Neural crest cell (in vitro differentiated cells): ENCODE data around the gene SSX2IP. TPM values are rescaled to one million over a fixed set of nuclear protein-coding genes. Genes with fewer than 3 reads are reported as not detected.
"Not testable (repeated sequence)": the region's sequence is repeated elsewhere in the genome, so short reads cannot be mapped to it uniquely, and the experiment has no call there.

Source experiments
- DNase-seq: peaks from one replicate; pipeline ENCODE4 v3.0.0; 2021; ENCODE audit warnings: low read depth, mixed read lengths, low spot score
- H3K27ac Mint-ChIP-seq: one replicate; pipeline ENCODE4 v1.8.0; 2021; ENCODE audit warnings: mild to moderate bottlenecking, mixed read lengths; ENCODE audit not compliant: unreplicated experiment
- H3K27me3 Mint-ChIP-seq: 2 replicates; pipeline ENCODE4 v1.8.0; 2021; ENCODE audit warnings: low read depth, mild to moderate bottlenecking, mixed read lengths
- H3K36me3 Mint-ChIP-seq: 2 replicates; pipeline ENCODE4 v1.8.0; 2021; ENCODE audit warnings: low read depth, mild to moderate bottlenecking, mixed read lengths
- H3K4me1 Mint-ChIP-seq: 2 replicates; pipeline ENCODE4 v1.8.0; 2021; ENCODE audit warnings: mixed read lengths
- H3K4me3 Mint-ChIP-seq: one replicate; pipeline ENCODE4 v1.8.0; 2021; ENCODE audit warnings: mild to moderate bottlenecking, mixed read lengths
- H3K9me3 Mint-ChIP-seq: 2 replicates; pipeline ENCODE4 v1.8.0; 2021; ENCODE audit warnings: mixed read lengths
- CTCF ChIP-seq: fragments of 200-600 bp; sonication (generic); conservative IDR thresholded peaks from 2 replicates; pipeline ENCODE4 v1.5.0; 2021; ENCODE audit warnings: antibody characterized with exemption, mild to moderate bottlenecking
- total RNA-seq: library from RNA; stranded (reverse); gene quantifications from 2 replicates; pipeline ENCODE4 v1.2.1, GENCODE V29; 2021

The SSX2IP gene
- total RNA-seq, 1 donor from 2014 or later, result 24.4 TPM

GRCh38 chr1:84735483-84735882, 45.2 kb upstream of the SSX2IP start:
- no peak for TF ChIP-seq CTCF
- H3K36me3 Mint-ChIP-seq, result peaks cover 3% of the 10 kb centered on the region
- DNase-seq, result no peak
- H3K9me3 Mint-ChIP-seq, result peaks cover 12% of the 10 kb centered on the region
- no peak overlapping the region for H3K4me3 Mint-ChIP-seq
- no peak overlapping the region for H3K27ac Mint-ChIP-seq
- H3K27me3 Mint-ChIP-seq, result peaks cover 3% of the 10 kb centered on the region
- no peaks in the 10 kb centered on the region for H3K4me1 Mint-ChIP-seq

- DNase-seq, result no peak
- no peaks in the 10 kb centered on the region for H3K4me1 Mint-ChIP-seq
- peaks cover 15% of the 10 kb centered on the region for H3K9me3 Mint-ChIP-seq
- peaks cover 8% of the 10 kb centered on the region for H3K27me3 Mint-ChIP-seq
- no peak for TF ChIP-seq CTCF
- H3K4me3 Mint-ChIP-seq, result no peak overlapping the region
- H3K27ac Mint-ChIP-seq, result no peak overlapping the region
- H3K36me3 Mint-ChIP-seq, result peaks cover 3% of the 10 kb centered on the region
These were observed 42.3 kb upstream of the SSX2IP start for GRCh38 chr1:84732520-84732919.

GRCh38 chr1:84731519-84731918, 41.3 kb upstream of the SSX2IP start:
- peaks cover 3% of the 10 kb centered on the region for H3K36me3 Mint-ChIP-seq
- DNase-seq, result no peak
- no peaks in the 10 kb centered on the region for H3K4me1 Mint-ChIP-seq
- peaks cover 8% of the 10 kb centered on the region for H3K27me3 Mint-ChIP-seq
- no peak overlapping the region for H3K4me3 Mint-ChIP-seq
- H3K27ac Mint-ChIP-seq, result no peak overlapping the region
- TF ChIP-seq CTCF, result no peak
- peaks cover 15% of the 10 kb centered on the region for H3K9me3 Mint-ChIP-seq

- not testable (repeated sequence) for H3K4me1 Mint-ChIP-seq, H3K4me3 Mint-ChIP-seq, H3K36me3 Mint-ChIP-seq, DNase-seq, H3K9me3 Mint-ChIP-seq, H3K27ac Mint-ChIP-seq
- peaks cover 11% of the 10 kb centered on the region for H3K27me3 Mint-ChIP-seq
These were observed 37.5 kb upstream of the SSX2IP start for GRCh38 chr1:84727711-84728110.

- Mint-ChIP-seq H3K36me3 (peaks cover 3% of the 10 kb centered on the region), H3K4me3 (no peak overlapping the region), H3K9me3 (peaks cover 8% of the 10 kb centered on the region), H3K27ac (no peak overlapping the region), H3K4me1 (no peaks in the 10 kb centered on the region), H3K27me3 (peaks cover 11% of the 10 kb centered on the region)
- DNase-seq, result no peak
- no peak for TF ChIP-seq CTCF
These were observed 36.6 kb upstream of the SSX2IP start for GRCh38 chr1:84726593-84727499.

- DNase-seq, result no peak
- peaks cover 8% of the 10 kb centered on the region for H3K27me3 Mint-ChIP-seq
- H3K4me3 Mint-ChIP-seq, result no peak overlapping the region
- no peaks in the 10 kb centered on the region for H3K36me3 Mint-ChIP-seq
- TF ChIP-seq CTCF, result peak; percentile 56
- no peak overlapping the region for H3K27ac Mint-ChIP-seq
- peaks cover 22% of the 10 kb centered on the region for H3K4me1 Mint-ChIP-seq
- peaks cover 2% of the 10 kb centered on the region for H3K9me3 Mint-ChIP-seq
These were observed 34.0 kb upstream of the SSX2IP start for GRCh38 chr1:84724128-84724860.
